ENCODE measurements around the gene DNAI1. TPM values are rescaled to one million over a fixed set of nuclear protein-coding genes. Genes with fewer than 3 reads are reported as not detected.
"Not testable (repeated sequence)": the region's sequence is repeated elsewhere in the genome, so short reads cannot be mapped to it uniquely, and the experiment has no call there.

The DNAI1 gene
- total and polyA plus RNA-seq, 2 experiments from 2014 or later, result 0.57 TPM; not detected in 1

DNA sequence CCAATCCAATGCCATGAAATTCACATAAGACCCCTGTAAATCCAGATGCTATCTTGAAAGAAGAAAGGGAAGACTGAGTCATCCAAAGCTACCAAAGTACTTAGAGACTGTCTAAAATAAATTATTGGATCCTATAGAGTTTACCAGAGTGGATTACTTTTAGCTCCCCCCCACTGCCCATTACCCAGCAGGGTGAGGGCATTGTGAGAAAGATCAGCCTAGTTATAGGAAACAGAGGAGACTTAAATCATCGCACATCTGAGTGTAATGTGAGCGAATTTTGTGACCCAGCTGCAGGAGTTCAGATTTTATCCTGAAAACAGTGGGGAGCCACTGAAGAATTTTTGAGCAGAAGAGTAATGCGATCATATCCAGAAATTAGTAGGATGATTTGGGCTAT, 65.7 kb downstream of the DNAI1 start:
- Histone ChIP-seq H3K79me2 (no peaks in the 10 kb centered on the region), H3K4me3 (no peak overlapping the region), H2AFZ (no peak overlapping the region), H3K4me1 (ENCODE audit: insufficient read depth) (no peaks in the 10 kb centered on the region), H3K27ac (no peak overlapping the region), H3K36me3 (replicated peaks; ENCODE audit: insufficient read depth, low read depth) (no peaks in the 10 kb centered on the region), H4K20me1 (ENCODE audit: insufficient read depth, poor library complexity, severe bottlenecking) (no peaks in the 10 kb centered on the region), H3K9me3 (ENCODE audit: low read depth) (no peaks in the 10 kb centered on the region), H3K9me2 (replicated peaks; ENCODE audit: insufficient read depth) (no peaks in the 10 kb centered on the region), H3K4me2 (no peak overlapping the region), H3K27me3 (peaks cover 15% of the 10 kb centered on the region)
- no peak for DNase-seq (ENCODE audit: low spot score)
- WGBS (ENCODE audit: low lambda C conversion rate, missing lambda C conversion rate), result 92% methylated on average over 3 of the region's 3 CpGs
- no peak for TF ChIP-seq EZH2phosphoT487 (IDR thresholded peaks at IDR 0.05; ENCODE audit: low read depth, severe bottlenecking, unreplicated experiment)
- TF ChIP-seq EZH2 (IDR thresholded peaks at IDR 0.05; ENCODE audit: borderline replicate concordance), result no peak
- TF ChIP-seq, protein P1, sequence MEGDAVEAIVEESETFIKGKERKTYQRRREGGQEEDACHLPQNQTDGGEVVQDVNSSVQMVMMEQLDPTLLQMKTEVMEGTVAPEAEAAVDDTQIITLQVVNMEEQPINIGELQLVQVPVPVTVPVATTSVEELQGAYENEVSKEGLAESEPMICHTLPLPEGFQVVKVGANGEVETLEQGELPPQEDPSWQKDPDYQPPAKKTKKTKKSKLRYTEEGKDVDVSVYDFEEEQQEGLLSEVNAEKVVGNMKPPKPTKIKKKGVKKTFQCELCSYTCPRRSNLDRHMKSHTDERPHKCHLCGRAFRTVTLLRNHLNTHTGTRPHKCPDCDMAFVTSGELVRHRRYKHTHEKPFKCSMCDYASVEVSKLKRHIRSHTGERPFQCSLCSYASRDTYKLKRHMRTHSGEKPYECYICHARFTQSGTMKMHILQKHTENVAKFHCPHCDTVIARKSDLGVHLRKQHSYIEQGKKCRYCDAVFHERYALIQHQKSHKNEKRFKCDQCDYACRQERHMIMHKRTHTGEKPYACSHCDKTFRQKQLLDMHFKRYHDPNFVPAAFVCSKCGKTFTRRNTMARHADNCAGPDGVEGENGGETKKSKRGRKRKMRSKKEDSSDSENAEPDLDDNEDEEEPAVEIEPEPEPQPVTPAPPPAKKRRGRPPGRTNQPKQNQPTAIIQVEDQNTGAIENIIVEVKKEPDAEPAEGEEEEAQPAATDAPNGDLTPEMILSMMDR (IDR thresholded peaks at IDR 0.05; ENCODE audit: poor library complexity), result no peak

DNA sequence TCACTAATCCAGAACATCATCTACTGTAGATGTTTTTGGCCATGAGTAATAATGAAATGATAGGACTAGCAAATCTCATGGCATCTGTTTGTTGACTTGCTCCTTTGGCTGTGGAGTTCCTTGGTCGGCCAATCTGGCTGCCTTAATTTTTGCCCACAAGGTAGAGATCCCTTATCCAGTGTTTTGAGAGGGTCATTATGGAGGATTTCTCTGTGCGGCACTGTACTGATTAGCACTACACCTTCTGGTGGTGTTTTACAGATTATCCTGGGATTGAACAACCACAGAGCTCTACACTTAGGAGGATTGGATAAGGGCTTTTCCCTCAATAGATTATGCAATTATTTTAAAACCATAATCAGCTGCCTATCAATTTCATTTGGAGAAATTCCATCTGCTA, 67.4 kb downstream of the DNAI1 start:
- DNase-seq (ENCODE audit: low spot score), result no peak
- H3K36me3 ChIP-seq (replicated peaks; ENCODE audit: insufficient read depth, low read depth), result no peaks in the 10 kb centered on the region
- H3K9me2 ChIP-seq (replicated peaks; ENCODE audit: insufficient read depth), result no peaks in the 10 kb centered on the region
- peaks cover 15% of the 10 kb centered on the region for H3K27me3 ChIP-seq
- H3K4me1 ChIP-seq (ENCODE audit: insufficient read depth), result no peaks in the 10 kb centered on the region
- no peaks in the 10 kb centered on the region for H3K9me3 ChIP-seq (ENCODE audit: low read depth)
- no peaks in the 10 kb centered on the region for H3K79me2 ChIP-seq
- no peak for TF ChIP-seq EZH2 (IDR thresholded peaks at IDR 0.05; ENCODE audit: borderline replicate concordance)
- TF ChIP-seq EZH2phosphoT487 (IDR thresholded peaks at IDR 0.05; ENCODE audit: low read depth, severe bottlenecking, unreplicated experiment), result no peak
- TF ChIP-seq, protein P1 (IDR thresholded peaks at IDR 0.05; ENCODE audit: poor library complexity), result no peak
- no peak overlapping the region for H3K27ac ChIP-seq
- no peak overlapping the region for H3K4me2 ChIP-seq
- H2AFZ ChIP-seq, result no peak overlapping the region
- H4K20me1 ChIP-seq (ENCODE audit: insufficient read depth, poor library complexity, severe bottlenecking), result no peaks in the 10 kb centered on the region
- no peak overlapping the region for H3K4me3 ChIP-seq
- 82% methylated on average over 2 of the region's 2 CpGs for WGBS (ENCODE audit: low lambda C conversion rate, missing lambda C conversion rate)

GRCh38 chr9:34532041-34532440, 73.4 kb downstream of the DNAI1 start:
- not testable (repeated sequence) for H3K27ac ChIP-seq; H3K9me3 ChIP-seq (ENCODE audit: low read depth); DNase-seq (ENCODE audit: low spot score); H3K79me2 ChIP-seq; H2AFZ ChIP-seq; H3K27me3 ChIP-seq; H3K4me3 ChIP-seq; H3K4me1 ChIP-seq (ENCODE audit: insufficient read depth); H3K9me2 ChIP-seq (replicated peaks; ENCODE audit: insufficient read depth); H4K20me1 ChIP-seq (ENCODE audit: insufficient read depth, poor library complexity, severe bottlenecking); H3K4me2 ChIP-seq; H3K36me3 ChIP-seq (replicated peaks; ENCODE audit: insufficient read depth, low read depth)
- 87% methylated on average over 7 of the region's 8 CpGs for WGBS (ENCODE audit: low lambda C conversion rate, missing lambda C conversion rate)

- H3K4me2 ChIP-seq, result no peak overlapping the region
- no peak overlapping the region for H3K27ac ChIP-seq
- H2AFZ ChIP-seq, result no peak overlapping the region
- no peaks in the 10 kb centered on the region for H3K9me3 ChIP-seq (ENCODE audit: low read depth)
- H3K79me2 ChIP-seq, result no peaks in the 10 kb centered on the region
- 80% methylated on average over 7 of the region's 7 CpGs for WGBS (ENCODE audit: low lambda C conversion rate, missing lambda C conversion rate)
- no peaks in the 10 kb centered on the region for H3K9me2 ChIP-seq (replicated peaks; ENCODE audit: insufficient read depth)
- no peak for TF ChIP-seq EZH2phosphoT487 (IDR thresholded peaks at IDR 0.05; ENCODE audit: low read depth, severe bottlenecking, unreplicated experiment)
- TF ChIP-seq EZH2 (IDR thresholded peaks at IDR 0.05; ENCODE audit: borderline replicate concordance), result no peak
- TF ChIP-seq, protein P1 (IDR thresholded peaks at IDR 0.05; ENCODE audit: poor library complexity), result no peak
- H3K4me3 ChIP-seq, result no peak overlapping the region
- peaks cover 8% of the 10 kb centered on the region for H3K27me3 ChIP-seq
- no peak for DNase-seq (ENCODE audit: low spot score)
- no peaks in the 10 kb centered on the region for H3K36me3 ChIP-seq (replicated peaks; ENCODE audit: insufficient read depth, low read depth)
- H3K4me1 ChIP-seq (ENCODE audit: insufficient read depth), result no peaks in the 10 kb centered on the region
- no peaks in the 10 kb centered on the region for H4K20me1 ChIP-seq (ENCODE audit: insufficient read depth, poor library complexity, severe bottlenecking)
These were observed 78.1 kb downstream of the DNAI1 start for GRCh38 chr9:34536685-34537084.

Measured in hepatocyte (in vitro differentiated cells).